ENCODE measurements around the gene LIPC. TPM values are rescaled to one million over a fixed set of nuclear protein-coding genes. Genes with fewer than 3 reads are reported as not detected.

The LIPC gene
- total RNA-seq, 4 donors from 2014 or later, result 0.28 to 0.51 TPM; not detected in 2

DNA sequence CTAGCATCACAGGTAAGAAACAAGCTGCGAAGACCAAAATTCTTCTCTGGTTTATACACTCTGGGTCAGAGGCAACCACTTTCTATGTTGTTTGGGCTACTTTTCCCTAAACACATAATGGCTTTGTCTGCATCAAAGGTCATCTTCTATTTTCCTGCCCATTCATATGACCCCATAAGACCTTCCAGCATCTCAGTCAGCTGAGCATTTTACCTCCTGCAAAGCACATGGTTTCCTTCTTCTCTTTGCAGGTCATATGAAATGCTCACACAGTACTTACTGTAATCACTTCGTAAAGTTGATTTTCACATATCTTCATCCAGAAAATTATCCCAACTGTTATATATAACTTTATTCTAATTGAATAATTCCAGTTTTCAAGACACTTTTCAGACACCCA is 34.8 kb downstream of the LIPC start:
- intact Hi-C loops (cut with DNase I; ENCODE audit: low total_unique reads), result no loop called here
- Histone ChIP-seq H3K27ac (no peak overlapping the region), H3K4me1 (no peaks in the 10 kb centered on the region), H3K36me3 (no peaks in the 10 kb centered on the region), H3K4me3 (no peak overlapping the region), H3K27me3 (no peaks in the 10 kb centered on the region), H3K9me3 (no peaks in the 10 kb centered on the region)
- no peak for DNase-seq
- TF ChIP-seq, protein P1, sequence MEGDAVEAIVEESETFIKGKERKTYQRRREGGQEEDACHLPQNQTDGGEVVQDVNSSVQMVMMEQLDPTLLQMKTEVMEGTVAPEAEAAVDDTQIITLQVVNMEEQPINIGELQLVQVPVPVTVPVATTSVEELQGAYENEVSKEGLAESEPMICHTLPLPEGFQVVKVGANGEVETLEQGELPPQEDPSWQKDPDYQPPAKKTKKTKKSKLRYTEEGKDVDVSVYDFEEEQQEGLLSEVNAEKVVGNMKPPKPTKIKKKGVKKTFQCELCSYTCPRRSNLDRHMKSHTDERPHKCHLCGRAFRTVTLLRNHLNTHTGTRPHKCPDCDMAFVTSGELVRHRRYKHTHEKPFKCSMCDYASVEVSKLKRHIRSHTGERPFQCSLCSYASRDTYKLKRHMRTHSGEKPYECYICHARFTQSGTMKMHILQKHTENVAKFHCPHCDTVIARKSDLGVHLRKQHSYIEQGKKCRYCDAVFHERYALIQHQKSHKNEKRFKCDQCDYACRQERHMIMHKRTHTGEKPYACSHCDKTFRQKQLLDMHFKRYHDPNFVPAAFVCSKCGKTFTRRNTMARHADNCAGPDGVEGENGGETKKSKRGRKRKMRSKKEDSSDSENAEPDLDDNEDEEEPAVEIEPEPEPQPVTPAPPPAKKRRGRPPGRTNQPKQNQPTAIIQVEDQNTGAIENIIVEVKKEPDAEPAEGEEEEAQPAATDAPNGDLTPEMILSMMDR (IDR thresholded peaks at IDR 0.05), result no peak

DNA sequence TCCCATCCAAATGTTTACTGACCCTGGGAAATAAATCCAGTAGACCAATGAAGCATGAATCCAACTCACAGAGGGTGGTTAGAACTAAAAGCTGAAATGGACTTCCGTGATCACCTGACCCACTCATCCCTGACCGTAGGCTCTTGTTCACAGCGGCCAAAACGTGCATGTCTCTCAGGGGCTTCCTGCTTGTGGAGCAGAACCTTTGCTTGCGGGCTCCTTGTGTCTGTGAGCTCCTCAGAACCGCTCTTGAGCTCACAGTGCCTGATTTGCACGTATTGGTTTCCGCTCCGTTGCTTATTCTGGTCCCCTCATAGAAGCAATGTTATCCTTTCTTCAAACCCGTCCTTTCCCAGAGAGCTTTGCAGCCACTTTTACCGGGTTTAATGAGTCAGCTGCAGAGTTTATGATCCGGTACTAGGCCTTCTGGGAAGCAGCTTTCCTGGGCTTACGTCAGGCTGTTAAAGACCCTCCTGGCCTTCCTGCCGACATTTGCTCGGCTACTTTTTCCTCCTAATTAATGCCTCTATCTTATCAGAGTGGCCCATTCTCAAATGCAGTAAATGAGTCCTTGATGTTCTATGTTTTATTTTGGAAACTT is 35.4 kb downstream of the LIPC start:
- Histone ChIP-seq H3K27ac (no peak overlapping the region), H3K4me3 (no peak overlapping the region), H3K9me3 (no peaks in the 10 kb centered on the region), H3K36me3 (no peaks in the 10 kb centered on the region), H3K27me3 (no peaks in the 10 kb centered on the region), H3K4me1 (no peaks in the 10 kb centered on the region)
- no peak for DNase-seq
- TF ChIP-seq, protein P1 (IDR thresholded peaks at IDR 0.05), result no peak
- TF ChIP-seq POLR2A (IDR thresholded peaks at IDR 0.05), result no peak
- intact Hi-C loops (cut with DNase I; ENCODE audit: low total_unique reads), result no loop called here

DNA sequence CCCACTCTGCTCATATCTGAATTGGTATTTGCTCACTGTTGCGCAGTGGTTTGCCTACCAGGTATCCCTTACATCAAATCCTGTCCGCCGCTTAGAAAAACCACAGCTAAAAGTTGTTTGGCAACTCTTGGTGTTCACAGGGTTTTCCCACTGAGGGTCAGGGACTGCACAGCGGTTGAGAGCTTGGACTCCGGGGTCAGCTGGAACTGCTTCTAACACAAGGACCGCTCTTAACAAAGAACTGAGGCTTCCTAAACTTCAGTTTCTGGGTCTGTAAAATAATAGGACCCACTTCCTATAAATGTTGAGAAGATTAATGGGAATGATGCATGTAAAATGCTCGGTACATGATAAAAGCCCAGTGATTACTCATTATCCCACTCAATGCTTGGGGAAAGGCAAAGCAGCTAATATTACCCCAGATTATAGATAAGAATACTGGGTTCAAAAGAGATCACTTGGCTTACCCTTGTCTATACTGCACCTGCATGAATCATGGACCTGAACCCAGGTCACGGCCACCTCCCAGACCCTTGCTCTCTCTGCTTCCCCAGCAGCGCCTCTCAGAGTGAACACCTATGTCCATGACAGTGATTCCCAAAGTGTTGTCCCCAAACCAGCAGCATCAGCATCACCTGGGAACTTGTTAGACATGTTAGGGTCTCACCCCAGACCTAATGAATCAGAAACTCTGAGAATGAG is 36.1 kb downstream of the LIPC start:
- Histone ChIP-seq H3K4me3 (no peak overlapping the region), H3K36me3 (no peaks in the 10 kb centered on the region), H3K27ac (no peak overlapping the region), H3K27me3 (no peaks in the 10 kb centered on the region), H3K4me1 (no peaks in the 10 kb centered on the region), H3K9me3 (no peaks in the 10 kb centered on the region)
- intact Hi-C loops (cut with DNase I; ENCODE audit: low total_unique reads), result no loop called here
- TF ChIP-seq, protein P1 (IDR thresholded peaks at IDR 0.05), result no peak
- no peak for TF ChIP-seq POLR2A (IDR thresholded peaks at IDR 0.05)
- no peak for DNase-seq

DNA sequence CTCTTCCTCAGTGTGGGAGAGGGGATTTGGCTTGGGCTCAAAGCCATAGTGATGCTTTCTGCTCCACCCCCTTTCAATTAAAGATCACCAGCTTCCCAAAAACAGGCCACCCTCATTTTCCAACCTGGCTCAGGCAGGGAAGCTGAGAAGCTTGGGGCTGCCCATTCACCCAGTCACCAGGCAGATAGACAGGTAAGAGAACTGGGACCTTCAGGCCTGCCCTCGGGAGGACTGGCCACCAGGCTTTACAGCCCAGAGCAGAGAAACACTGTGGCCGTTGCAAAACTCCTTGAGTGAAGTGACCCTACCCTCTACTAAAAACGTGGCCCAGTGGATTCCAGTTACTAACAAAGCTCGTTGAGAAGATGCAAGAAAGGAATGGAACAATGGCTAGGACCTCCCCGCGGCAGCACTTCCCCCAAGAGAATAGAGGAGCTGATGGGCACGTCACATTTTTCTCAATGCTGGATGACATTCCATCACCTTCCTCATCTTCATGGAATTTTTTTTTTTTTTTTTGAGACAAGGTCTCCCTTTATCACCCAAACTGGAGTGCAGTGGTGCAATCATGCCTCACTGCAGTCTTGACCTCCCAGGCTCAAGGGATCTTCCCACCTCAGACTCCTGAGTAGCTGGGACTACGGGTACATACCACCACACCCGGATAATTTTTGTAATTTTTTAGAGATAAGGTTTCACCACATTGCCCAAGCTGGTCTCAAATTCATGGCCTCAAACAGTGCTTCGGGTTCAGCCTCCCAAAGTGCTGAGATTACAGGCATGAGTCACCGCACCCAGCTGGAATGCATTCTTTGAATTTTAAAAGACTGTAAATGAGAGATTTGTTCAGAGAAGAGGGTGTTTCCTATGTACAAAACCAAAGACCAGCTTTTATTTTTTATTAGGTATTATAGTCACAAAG is 37.9 kb downstream of the LIPC start:
- Histone ChIP-seq H3K4me1 (no peaks in the 10 kb centered on the region), H3K4me3 (no peak overlapping the region), H3K27me3 (no peaks in the 10 kb centered on the region), H3K9me3 (no peaks in the 10 kb centered on the region), H3K27ac (no peak overlapping the region), H3K36me3 (no peaks in the 10 kb centered on the region)
- intact Hi-C loops (cut with DNase I; ENCODE audit: low total_unique reads), result no loop called here
- TF ChIP-seq POLR2A (IDR thresholded peaks at IDR 0.05), result no peak
- TF ChIP-seq, protein P1 (IDR thresholded peaks at IDR 0.05), result no peak
- no peak for DNase-seq

DNA sequence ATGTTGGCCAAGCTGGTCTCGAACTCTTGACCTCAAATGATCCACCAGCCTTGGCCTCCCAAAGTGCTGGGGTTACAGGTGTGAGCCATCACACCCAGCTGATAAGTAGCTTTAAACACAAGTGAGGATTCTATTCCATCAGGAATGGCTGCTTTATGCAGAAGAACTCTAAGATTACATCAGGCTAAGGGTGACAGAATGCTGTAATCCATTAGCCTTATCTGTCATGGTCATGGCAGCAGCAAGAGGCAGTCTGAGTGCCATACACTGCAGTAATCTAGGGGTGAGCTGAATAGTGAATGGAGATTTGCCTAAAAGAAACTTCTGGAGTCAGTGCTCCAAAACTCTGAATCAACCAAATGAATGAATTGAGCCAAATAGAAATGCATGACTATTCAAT is 39.6 kb downstream of the LIPC start:
- Histone ChIP-seq H3K9me3 (no peaks in the 10 kb centered on the region), H3K27ac (no peak overlapping the region), H3K36me3 (no peaks in the 10 kb centered on the region), H3K27me3 (no peaks in the 10 kb centered on the region), H3K4me3 (no peak overlapping the region), H3K4me1 (no peaks in the 10 kb centered on the region)
- TF ChIP-seq, protein P1 (IDR thresholded peaks at IDR 0.05), result no peak
- no peak for TF ChIP-seq POLR2A (IDR thresholded peaks at IDR 0.05)
- DNase-seq, result no peak
- intact Hi-C loops (cut with DNase I; ENCODE audit: low total_unique reads), result no loop called here
